Measurements from ENCODE around the gene AUH. TPM values are rescaled to one million over a fixed set of nuclear protein-coding genes. Genes with fewer than 3 reads are reported as not detected.

Gene AUH
- total RNA-seq, 1 donor from 2014 or later = 28.8 TPM

GRCh38 chr9:91256235-91256634, 105.5 kb downstream of the AUH start:
- intact Hi-C loops (cut with micrococcal nuclease) = no loop called here

GRCh38 chr9:91255327-91255726, 106.4 kb downstream of the AUH start:
- intact Hi-C loops (cut with micrococcal nuclease) = no loop called here

- intact Hi-C loops (cut with micrococcal nuclease) = loop anchor here (1.0 to 2.0 kb wide), 10 partner anchors 45 to 339 kb away; no protein-coding TSS in a partner anchor
Observed at GRCh38 chr9:91253488-91253887, 108.2 kb downstream of the AUH start.

GRCh38 chr9:91248707-91249106, 113.0 kb downstream of the AUH start:
- intact Hi-C loops (cut with micrococcal nuclease) = no loop called here

DNA sequence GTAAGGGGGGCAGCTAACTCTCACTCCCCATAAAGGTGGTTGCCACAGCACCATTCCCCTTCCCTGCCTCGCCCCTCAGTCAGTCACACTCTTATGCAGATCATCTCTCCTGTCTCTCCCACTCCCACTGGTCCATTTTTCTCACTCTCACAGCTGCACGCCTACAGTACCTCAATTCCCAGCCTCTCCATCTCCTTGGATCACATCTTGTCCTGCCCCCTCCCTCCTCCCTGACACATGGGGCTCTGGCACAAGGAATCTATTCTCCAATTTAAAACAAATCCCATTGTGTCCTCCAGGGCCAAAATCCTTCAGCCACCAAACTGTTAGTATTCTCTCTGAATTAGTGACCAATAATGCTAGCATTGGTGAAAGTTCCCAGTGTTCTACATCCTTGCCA, 114.4 kb downstream of the AUH start:
- intact Hi-C loops (cut with micrococcal nuclease) = no loop called here

GRCh38 chr9:91246846-91247245, 114.9 kb downstream of the AUH start:
- intact Hi-C loops (cut with micrococcal nuclease) = no loop called here

DNA sequence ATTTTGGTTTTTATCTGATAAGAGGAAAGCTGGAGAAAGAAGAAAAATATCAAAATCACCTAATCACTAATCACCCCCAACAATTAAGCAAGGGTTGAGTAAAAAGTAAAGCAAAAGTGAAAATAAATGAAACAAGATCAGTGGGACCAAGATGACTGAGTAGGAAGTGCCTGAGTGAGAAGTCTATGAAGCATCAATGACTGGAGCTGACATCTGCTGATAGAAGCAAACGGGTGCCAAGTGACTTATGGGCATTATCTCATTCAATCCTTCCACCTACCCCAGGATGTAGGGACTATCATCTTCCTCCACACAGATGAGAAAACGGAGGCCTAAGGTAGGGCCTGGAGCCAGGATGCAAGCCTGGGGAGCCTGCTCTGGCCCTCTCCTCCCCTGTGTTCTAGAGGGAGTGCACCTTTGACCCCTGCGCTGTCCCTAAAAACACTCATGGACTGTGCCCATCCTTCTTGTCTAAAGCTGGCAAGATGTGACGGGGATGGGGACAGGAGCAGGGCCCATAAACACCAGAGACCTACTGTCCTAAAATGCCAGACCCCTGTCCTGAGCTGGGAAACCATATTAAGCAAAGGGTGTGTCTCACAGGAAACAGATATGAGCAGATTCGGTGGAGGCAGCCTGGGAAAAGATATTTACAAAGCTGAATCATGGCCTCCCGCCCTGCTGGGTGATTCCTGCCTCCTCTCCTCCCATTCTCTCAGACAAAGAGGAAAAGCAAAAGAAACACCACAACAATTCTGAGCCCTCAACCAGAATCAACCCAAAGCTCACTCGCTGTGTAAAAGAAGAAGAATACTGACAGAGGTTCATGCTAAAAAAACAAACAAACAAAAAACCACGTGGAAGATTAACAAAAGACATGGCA, 116.0 kb downstream of the AUH start:
- intact Hi-C loops (cut with micrococcal nuclease) = loop anchor here (1.0 to 2.0 kb wide), 6 partner anchors 37 to 198 kb away; no protein-coding TSS in a partner anchor

DNA sequence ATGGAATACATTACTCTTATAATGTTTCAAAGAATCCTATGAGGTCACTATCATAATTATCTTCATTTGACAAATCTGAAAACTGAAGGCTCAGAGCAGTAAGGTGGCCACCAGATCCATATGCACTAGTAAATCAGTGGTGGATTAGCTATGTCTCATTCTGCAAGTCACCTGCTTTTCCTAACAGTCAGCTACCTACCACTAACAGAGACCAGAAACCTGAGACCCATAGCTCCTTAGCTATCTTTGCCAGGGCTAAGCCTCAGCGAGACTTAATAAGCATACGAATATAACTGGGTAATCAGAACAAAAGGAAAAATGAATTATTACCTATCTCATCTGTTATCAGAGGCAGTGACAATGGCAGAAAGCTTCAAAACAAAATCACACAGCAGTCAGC, 118.7 kb downstream of the AUH start:
- intact Hi-C loops (cut with micrococcal nuclease) = no loop called here

GRCh38 chr9:91241909-91242308, 119.8 kb downstream of the AUH start:
- intact Hi-C loops (cut with micrococcal nuclease) = no loop called here

DNA sequence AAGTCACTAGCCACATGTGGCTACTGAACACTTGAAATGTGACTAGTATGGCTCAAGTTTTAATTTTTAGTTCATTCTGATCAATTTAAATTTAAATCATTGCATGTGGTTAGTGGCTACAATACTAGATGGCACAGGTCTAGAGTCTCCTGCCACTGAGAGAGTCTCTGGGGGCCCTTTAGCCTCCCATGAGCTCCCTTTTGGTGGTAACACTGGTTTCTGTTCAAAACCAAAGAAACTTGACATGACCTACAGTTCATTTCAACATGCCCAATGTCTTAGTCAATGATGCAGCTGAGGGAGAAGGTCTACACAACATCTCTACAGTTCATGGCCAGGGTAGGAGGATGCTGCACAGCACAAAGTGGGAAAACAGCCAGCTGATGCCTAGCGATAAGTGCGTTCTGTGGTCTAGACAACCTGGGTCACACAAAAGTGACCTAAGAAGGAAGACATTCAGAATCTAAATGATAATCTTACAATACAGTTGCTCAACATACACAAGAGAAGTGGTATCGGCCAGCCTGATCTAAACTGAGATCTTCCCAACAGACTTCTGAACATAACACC, 121.0 kb downstream of the AUH start:
- intact Hi-C loops (cut with micrococcal nuclease) = no loop called here

GRCh38 chr9:91239367-91240111, 122.2 kb downstream of the AUH start:
- intact Hi-C loops (cut with micrococcal nuclease) = no loop called here

GRCh38 chr9:91234523-91234922, 127.2 kb downstream of the AUH start:
- intact Hi-C loops (cut with micrococcal nuclease) = no loop called here

DNA sequence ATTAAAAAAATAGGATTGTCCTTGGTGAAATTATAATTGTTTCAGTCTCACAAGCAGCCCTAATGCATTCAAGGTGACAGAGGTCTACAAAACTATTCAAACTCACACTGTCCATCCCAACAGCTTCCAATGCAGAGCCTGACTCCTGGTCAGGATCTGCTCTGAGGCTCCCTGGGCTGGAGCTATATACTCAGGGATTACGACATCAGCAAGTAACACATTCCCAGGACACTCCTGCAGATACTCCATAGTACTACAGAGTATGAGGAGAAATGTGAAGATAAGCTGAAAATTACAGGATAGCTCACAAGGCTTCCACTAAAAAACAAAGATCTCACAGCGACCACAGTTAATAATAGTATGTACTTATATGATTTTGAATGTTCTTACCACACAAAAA, 130.1 kb downstream of the AUH start:
- intact Hi-C loops (cut with micrococcal nuclease) = no loop called here

GRCh38 chr9:91223000-91223399, 138.7 kb downstream of the AUH start:
- intact Hi-C loops (cut with micrococcal nuclease) = no loop called here

DNA sequence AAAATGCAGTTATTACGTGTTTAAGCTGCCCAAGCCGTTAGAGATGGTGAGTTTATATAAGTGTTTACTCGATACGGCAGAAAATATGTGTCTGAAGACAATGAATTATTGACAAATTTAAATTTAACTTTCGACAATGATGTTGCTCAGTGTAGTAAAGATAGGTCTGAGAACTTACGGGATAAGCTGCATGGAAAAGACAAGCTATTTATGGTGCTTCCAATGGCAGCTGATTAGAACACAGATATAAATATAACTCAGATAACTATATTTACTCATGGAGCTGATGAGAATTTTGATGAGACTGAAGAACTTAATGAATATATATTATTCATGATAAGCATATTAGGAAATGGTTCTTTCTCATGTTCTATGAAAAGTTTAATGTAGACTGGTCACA, 139.3 kb downstream of the AUH start:
- intact Hi-C loops (cut with micrococcal nuclease) = no loop called here

GRCh38 chr9:91221332-91221731, 140.4 kb downstream of the AUH start:
- intact Hi-C loops (cut with micrococcal nuclease) = no loop called here

- intact Hi-C loops (cut with micrococcal nuclease) = no loop called here
Observed at GRCh38 chr9:91220491-91221135, 141.1 kb downstream of the AUH start.

DNA sequence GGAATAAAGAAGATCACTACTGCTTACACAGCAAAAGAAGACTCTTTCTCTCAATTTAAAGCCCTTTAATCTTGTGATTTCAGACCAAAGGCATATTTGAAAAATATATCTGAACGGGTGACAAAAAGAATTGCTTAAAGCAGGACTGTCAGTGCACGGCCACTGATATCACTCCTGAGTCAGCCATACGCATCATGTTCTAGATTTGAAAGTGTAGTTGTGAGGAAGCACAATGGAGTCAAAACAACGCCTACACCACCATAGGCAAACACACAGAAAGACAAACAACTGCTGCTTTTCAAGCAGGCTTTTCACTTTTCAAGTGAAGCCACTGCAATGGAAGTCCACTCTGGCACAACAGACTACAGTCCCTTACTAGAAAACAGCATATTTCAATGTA, 141.7 kb downstream of the AUH start:
- intact Hi-C loops (cut with micrococcal nuclease) = no loop called here

DNA sequence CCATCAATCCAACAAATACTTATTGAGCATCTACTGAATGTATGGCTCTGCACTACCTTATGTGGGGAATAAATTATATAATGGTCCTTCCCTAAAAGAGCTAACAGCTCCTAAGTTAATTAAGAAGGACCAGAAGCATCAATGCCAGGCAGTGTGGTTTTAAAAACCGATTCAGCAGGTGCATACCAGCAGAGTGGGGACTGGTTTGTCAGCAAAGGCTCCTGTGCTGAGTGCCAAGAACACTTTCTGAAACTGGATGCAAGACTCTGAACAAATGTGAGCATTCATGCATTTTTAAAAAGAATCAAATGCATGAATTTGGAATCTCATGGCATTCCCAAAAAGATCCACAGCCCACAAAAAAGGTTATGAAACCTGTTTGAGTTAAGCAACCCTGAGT, 142.2 kb downstream of the AUH start:
- intact Hi-C loops (cut with micrococcal nuclease) = no loop called here

DNA sequence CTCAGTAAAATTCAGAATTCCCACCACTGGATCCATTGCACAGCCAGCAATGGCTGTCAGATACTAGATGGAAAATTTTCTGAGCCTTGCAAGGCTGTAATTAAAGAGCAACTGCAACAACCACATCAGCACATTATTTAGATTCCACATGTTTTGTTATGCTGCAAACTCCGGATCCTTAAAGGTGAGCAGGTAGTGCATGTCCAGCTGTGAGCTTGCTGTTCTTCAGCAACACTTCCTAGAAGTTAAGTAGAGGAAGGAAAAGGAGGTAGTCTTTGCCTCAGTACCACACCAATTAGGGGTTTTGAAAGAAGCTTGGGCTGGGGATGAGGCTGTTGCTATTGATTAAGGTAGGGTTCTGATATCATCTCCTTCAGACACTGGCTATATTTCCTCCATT, 144.3 kb downstream of the AUH start:
- intact Hi-C loops (cut with micrococcal nuclease) = loop anchor here (2.0 kb wide), 1 partner anchor 19 kb away; no protein-coding TSS in a partner anchor

- intact Hi-C loops (cut with micrococcal nuclease) = no loop called here
Observed at GRCh38 chr9:91214867-91215266, 146.9 kb downstream of the AUH start.

DNA sequence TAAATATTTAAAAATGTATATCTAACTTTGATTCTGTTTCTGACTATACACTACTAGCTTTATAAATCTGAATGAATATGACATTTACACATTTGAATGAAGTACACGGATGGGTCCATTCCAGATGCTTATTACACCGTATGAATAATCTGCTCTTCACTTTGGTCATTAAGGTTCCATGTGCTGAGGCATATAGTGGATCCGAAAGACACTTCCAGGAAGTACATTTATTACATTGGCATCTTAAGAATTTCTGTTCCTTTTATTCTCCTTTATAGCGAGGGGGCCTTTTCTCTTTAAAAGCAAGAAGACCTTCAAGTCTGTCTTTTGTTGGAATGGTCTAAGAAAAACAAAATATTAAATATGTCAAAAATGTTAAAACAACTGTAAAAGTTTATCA, 147.6 kb downstream of the AUH start:
- intact Hi-C loops (cut with micrococcal nuclease) = no loop called here

Measured in T-helper 1 cell treated with Interleukin-12 subunit alpha and Interleukin-12 subunit beta and Interleukin-4 antibody, amounts not matched to agents 30 ng/mL and 1 ng/mL, for 36 hours (primary cell).